HEK293 (cell line): ENCODE data around the gene GDPD5.

Source experiments
- CTCF ChIA-PET: fragments of 350-600 bp; formaldehyde crosslinking; extraction: SDS; loops from one replicate; lab custom pipeline; 2021; ENCODE audit warnings: antibody characterized with exemption; lab: Yijun Ruan, JAX
- POLR2A ChIA-PET: fragments of 300-600 bp; formaldehyde crosslinking; extraction: SDS; loops from one replicate; lab custom pipeline; 2020; ENCODE audit warnings: antibody characterized with exemption, inconsistent platforms; lab: Yijun Ruan, JAX
- H3K27ac ChIP-seq: fragments of 200-500 bp; sonication (Bioruptor generic); 2 replicates; pipeline ENCODE4 v1.5.1; 2014; ENCODE audit warnings: low read depth, low read length, control low read depth, inconsistent platforms; ENCODE audit errors: extremely low read depth
- H3K36me3 ChIP-seq, 2 experiments: fragments of 200-500 bp in 1 of 2; sonication (Bioruptor generic) in 1 of 2; 1 replicate in 1 of 2; 2 replicates in 1 of 2; pipeline ENCODE4 v1.5.1; 2014 to 2017; ENCODE audit warnings: inconsistent platforms in 2 of 2, low read length in 2 of 2; ENCODE audit not compliant: control insufficient read depth in 2 of 2, insufficient read depth in 1 of 2
- H3K4me1 ChIP-seq: fragments of 200-500 bp; sonication (Bioruptor generic); 2 replicates; pipeline ENCODE4 v1.5.1; 2014; ENCODE audit warnings: mild to moderate bottlenecking, low read length, inconsistent platforms; ENCODE audit not compliant: control insufficient read depth, insufficient read depth
- H3K4me3 ChIP-seq: 2 replicates; pipeline ENCODE4 v1.5.1; 2011; ENCODE audit warnings: low read depth, mild to moderate bottlenecking, control low read depth, low read length, moderate library complexity
- H3K9me3 ChIP-seq: fragments of 200-500 bp; sonication (Bioruptor generic); 2 replicates; pipeline ENCODE4 v1.5.1; 2014; ENCODE audit warnings: low read depth, low read length, inconsistent platforms; ENCODE audit not compliant: control insufficient read depth, insufficient read depth
- GFI1B ChIP-seq: fragments of 450-650 bp; formaldehyde crosslinking; IDR thresholded peaks from 2 replicates; pipeline ENCODE4 v1.5.1; 2016; ENCODE audit warnings: missing biosample characterization, missing genetic modification characterization
- GLIS2 ChIP-seq: fragments of 450-650 bp; formaldehyde crosslinking; IDR thresholded peaks from 2 replicates; pipeline ENCODE4 v1.5.1; 2016; ENCODE audit warnings: missing biosample characterization, missing genetic modification characterization
- HOXA7 ChIP-seq: sonication (generic); formaldehyde crosslinking; IDR thresholded peaks from 2 replicates; pipeline ENCODE4 v1.8.1; 2022; ENCODE audit warnings: missing genetic modification reagents, borderline replicate concordance
- HOXD13 ChIP-seq: sonication (generic); formaldehyde crosslinking; IDR thresholded peaks from 2 replicates; pipeline ENCODE4 v1.8.0; 2022; ENCODE audit warnings: missing genetic modification reagents, borderline replicate concordance
- KLF7 ChIP-seq: fragments of 450-650 bp; formaldehyde crosslinking; IDR thresholded peaks from 2 replicates; pipeline ENCODE4 v1.5.1; 2016; ENCODE audit warnings: missing biosample characterization, missing genetic modification characterization, borderline replicate concordance
- MZF1 ChIP-seq: fragments of 450-650 bp; formaldehyde crosslinking; IDR thresholded peaks from 2 replicates; pipeline ENCODE4 v1.5.1; 2017; ENCODE audit warnings: missing biosample characterization, missing genetic modification characterization, borderline replicate concordance
- PRDM1 ChIP-seq: fragments of 450-650 bp; formaldehyde crosslinking; IDR thresholded peaks from 2 replicates; pipeline ENCODE4; 2016; ENCODE audit warnings: missing biosample characterization, missing genetic modification characterization
- SP2 ChIP-seq: fragments of 450-650 bp; formaldehyde crosslinking; IDR thresholded peaks from 2 replicates; pipeline ENCODE4 v1.5.1; 2016; ENCODE audit warnings: missing biosample characterization, missing genetic modification characterization
- TRIM28 ChIP-seq: IDR thresholded peaks from 2 replicates; pipeline ENCODE4 v1.6.1; 2011; ENCODE audit warnings: low read length, control low read depth, borderline replicate concordance
- ZFP41 ChIP-seq: fragments of 450-650 bp; formaldehyde crosslinking; IDR thresholded peaks from 2 replicates; pipeline ENCODE4 v1.5.1; 2016; ENCODE audit warnings: missing biosample characterization, missing genetic modification characterization, borderline replicate concordance
- ZNF140 ChIP-seq: fragments of 450-650 bp; formaldehyde crosslinking; IDR thresholded peaks from 2 replicates; pipeline ENCODE4 v1.5.1; 2016; ENCODE audit warnings: missing biosample characterization, missing genetic modification characterization
- ZNF157 ChIP-seq: fragments of 450-650 bp; formaldehyde crosslinking; IDR thresholded peaks from 2 replicates; pipeline ENCODE4 v1.5.1; 2016; ENCODE audit warnings: missing biosample characterization, missing genetic modification characterization
- ZNF274 ChIP-seq, 2 experiments: fragments of 200-500 bp in 1 of 2; fragments of 450-650 bp in 1 of 2; sonication (Bioruptor generic) in 1 of 2; formaldehyde crosslinking in 1 of 2; IDR thresholded peaks; 2 replicates each; pipeline versions ENCODE4 v1.5.1 to v1.6.1; 2014 to 2016; ENCODE audit warnings: borderline replicate concordance in 1 of 2, inconsistent platforms in 1 of 2, low read length in 1 of 2, missing biosample characterization in 1 of 2, missing genetic modification characterization in 1 of 2
- ZNF398 ChIP-seq: fragments of 450-650 bp; formaldehyde crosslinking; IDR thresholded peaks from 2 replicates; pipeline ENCODE4 v1.5.1; 2017; ENCODE audit warnings: missing biosample characterization, missing genetic modification characterization
- ZNF48 ChIP-seq: fragments of 450-650 bp; formaldehyde crosslinking; IDR thresholded peaks from 2 replicates; pipeline ENCODE4 v1.5.1; 2016; ENCODE audit warnings: missing biosample characterization, missing genetic modification characterization
- ZNF558 ChIP-seq: fragments of 450-650 bp; formaldehyde crosslinking; IDR thresholded peaks from 2 replicates; pipeline ENCODE4 v1.5.1; 2016; ENCODE audit warnings: missing biosample characterization, missing genetic modification characterization
- ZNF596 ChIP-seq: fragments of 450-650 bp; IDR thresholded peaks from 2 replicates; pipeline ENCODE4 v1.5.0; 2018; ENCODE audit warnings: missing biosample characterization, mild to moderate bottlenecking, missing genetic modification characterization, moderate library complexity
- ZNF600 ChIP-seq: fragments of 450-650 bp; formaldehyde crosslinking; IDR thresholded peaks from 2 replicates; pipeline ENCODE4 v1.5.1; 2016; ENCODE audit warnings: missing biosample characterization, missing genetic modification characterization
- ZNF654 ChIP-seq: fragments of 450-650 bp; formaldehyde crosslinking; IDR thresholded peaks from 2 replicates; pipeline ENCODE4 v1.5.1; 2016; ENCODE audit warnings: low read depth, missing biosample characterization, missing genetic modification characterization
- ZNF660 ChIP-seq: fragments of 450-650 bp; IDR thresholded peaks from 2 replicates; pipeline ENCODE4 v1.5.1; 2018; ENCODE audit warnings: missing biosample characterization, mild to moderate bottlenecking, missing genetic modification characterization
- ZNF664 ChIP-seq: fragments of 450-650 bp; formaldehyde crosslinking; IDR thresholded peaks from 2 replicates; pipeline ENCODE4 v1.5.1; 2016; ENCODE audit warnings: missing biosample characterization, missing genetic modification characterization
- ZNF677 ChIP-seq: fragments of 450-650 bp; IDR thresholded peaks from 2 replicates; pipeline ENCODE4 v1.5.0; 2018; ENCODE audit warnings: missing biosample characterization, mild to moderate bottlenecking, missing genetic modification characterization, moderate library complexity
- ZNF707 ChIP-seq: fragments of 450-650 bp; formaldehyde crosslinking; IDR thresholded peaks from 2 replicates; pipeline ENCODE4 v1.5.1; 2016; ENCODE audit warnings: missing biosample characterization, missing genetic modification characterization
- ZNF837 ChIP-seq: fragments of 450-650 bp; formaldehyde crosslinking; IDR thresholded peaks from 2 replicates; pipeline ENCODE4 v1.5.1; 2016; ENCODE audit warnings: missing biosample characterization, missing genetic modification characterization
- ZSCAN16 ChIP-seq: fragments of 450-650 bp; formaldehyde crosslinking; IDR thresholded peaks from 2 replicates; pipeline ENCODE4 v1.5.1; 2016; ENCODE audit warnings: missing biosample characterization, missing genetic modification characterization
- ZXDB ChIP-seq: fragments of 450-650 bp; formaldehyde crosslinking; IDR thresholded peaks from 2 replicates; pipeline ENCODE4 v1.5.1; 2016; ENCODE audit warnings: missing biosample characterization, missing genetic modification characterization
- TF ChIP-seq, protein P1 (sequence below): fragments of 450-650 bp; formaldehyde crosslinking; IDR thresholded peaks from 2 replicates; pipeline ENCODE4 v1.5.1; 2016; ENCODE audit warnings: missing biosample characterization, missing genetic modification characterization
- TF ChIP-seq, protein P2 (sequence below): fragments of 450-650 bp; formaldehyde crosslinking; IDR thresholded peaks from 2 replicates; pipeline ENCODE4 v1.5.1; 2016; ENCODE audit warnings: missing biosample characterization, missing genetic modification characterization
- TF ChIP-seq, protein P3 (sequence below): IDR thresholded peaks from 2 replicates; pipeline ENCODE4 v1.6.1; 2011; ENCODE audit warnings: mild to moderate bottlenecking, low read depth, low read length, borderline replicate concordance

The GDPD5 gene

GRCh38 chr11:75508051-75508561, 17.6 kb downstream of the GDPD5 start:
- Histone ChIP-seq H3K4me1 (no peaks in the 10 kb centered on the region), H3K27ac (no peak overlapping the region), H3K9me3 (no peaks in the 10 kb centered on the region), H3K4me3 (no peak overlapping the region), H3K36me3 (no peaks in the 10 kb centered on the region)
- ChIA-PET CTCF (interaction anchor here (0.6 kb wide), 1 partner anchor 39 kb away, joined by 3 read pairs; no protein-coding TSS in a partner anchor), POLR2A (no interaction called here)
- no peak for TF ChIP-seq ZNF654 (tag by site-specific recombination)
- no peak for TF ChIP-seq GFI1B (tag by site-specific recombination)
- TF ChIP-seq ZNF837 (tag by site-specific recombination), result no peak
- TF ChIP-seq ZNF600, result no peak
- TF ChIP-seq ZNF664 (tag by site-specific recombination), result no peak
- TF ChIP-seq SP2, result no peak
- no peak for TF ChIP-seq ZNF140
- TF ChIP-seq, protein P1, sequence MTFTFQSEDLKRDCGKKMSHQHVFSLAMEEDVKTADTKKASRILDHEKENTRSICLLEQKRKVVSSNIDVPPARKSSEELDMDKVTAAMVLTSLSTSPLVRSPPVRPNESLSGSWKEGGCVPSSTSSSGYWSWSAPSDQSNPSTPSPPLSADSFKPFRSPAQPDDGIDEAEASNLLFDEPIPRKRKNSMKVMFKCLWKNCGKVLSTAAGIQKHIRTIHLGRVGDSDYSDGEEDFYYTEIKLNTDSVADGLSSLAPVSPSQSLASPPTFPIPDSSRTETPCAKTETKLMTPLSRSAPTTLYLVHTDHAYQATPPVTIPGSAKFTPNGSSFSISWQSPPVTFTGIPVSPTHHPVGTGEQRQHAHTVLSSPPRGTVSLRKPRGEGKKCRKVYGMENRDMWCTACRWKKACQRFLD (tag by site-specific recombination), result no peak
- no peak for TF ChIP-seq PRDM1 (tag by site-specific recombination)
- TF ChIP-seq ZFP41 (tag by site-specific recombination), result no peak
- no peak for TF ChIP-seq ZNF157
- no peak for TF ChIP-seq ZSCAN16 (tag by site-specific recombination)
- no peak for TF ChIP-seq ZNF660

DNA sequence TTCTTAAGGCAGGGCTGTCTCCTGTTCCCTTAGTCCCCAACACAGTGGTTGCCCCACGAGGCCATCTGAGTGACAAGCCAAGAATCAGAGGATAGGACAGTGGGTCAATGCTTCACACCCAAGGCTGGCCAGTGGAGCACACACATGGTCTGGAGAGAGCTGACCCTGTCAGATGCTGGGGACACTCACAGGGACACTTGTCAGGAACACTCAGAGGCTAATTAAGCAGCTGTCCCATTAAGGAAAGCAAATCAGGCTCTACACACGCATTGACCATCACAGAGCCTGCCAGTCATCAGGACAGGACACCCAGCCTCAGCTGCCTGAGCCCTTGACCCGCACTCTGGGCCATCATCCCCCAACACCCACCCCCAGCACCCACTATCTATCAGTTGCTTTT, 18.2 kb downstream of the GDPD5 start:
- no peaks in the 10 kb centered on the region for H3K9me3 ChIP-seq
- ChIA-PET POLR2A (no interaction called here), CTCF (no interaction called here)

More for the DNA sequence above, 18.2 kb downstream of the GDPD5 start:
- H3K27ac ChIP-seq, result no peak overlapping the region
- H3K4me3 ChIP-seq, result no peak overlapping the region
- no peak for TF ChIP-seq ZNF677 (tag by site-specific recombination)
- no peak for TF ChIP-seq HOXA7 (CRISPR knock-in tag)
- TF ChIP-seq ZNF398 (tag by site-specific recombination), result no peak
- TF ChIP-seq GLIS2 (tag by site-specific recombination), result no peak
- TF ChIP-seq, protein P1 (tag by site-specific recombination), result no peak
- no peak for TF ChIP-seq ZNF596 (tag by site-specific recombination)
- TF ChIP-seq, protein P2, sequence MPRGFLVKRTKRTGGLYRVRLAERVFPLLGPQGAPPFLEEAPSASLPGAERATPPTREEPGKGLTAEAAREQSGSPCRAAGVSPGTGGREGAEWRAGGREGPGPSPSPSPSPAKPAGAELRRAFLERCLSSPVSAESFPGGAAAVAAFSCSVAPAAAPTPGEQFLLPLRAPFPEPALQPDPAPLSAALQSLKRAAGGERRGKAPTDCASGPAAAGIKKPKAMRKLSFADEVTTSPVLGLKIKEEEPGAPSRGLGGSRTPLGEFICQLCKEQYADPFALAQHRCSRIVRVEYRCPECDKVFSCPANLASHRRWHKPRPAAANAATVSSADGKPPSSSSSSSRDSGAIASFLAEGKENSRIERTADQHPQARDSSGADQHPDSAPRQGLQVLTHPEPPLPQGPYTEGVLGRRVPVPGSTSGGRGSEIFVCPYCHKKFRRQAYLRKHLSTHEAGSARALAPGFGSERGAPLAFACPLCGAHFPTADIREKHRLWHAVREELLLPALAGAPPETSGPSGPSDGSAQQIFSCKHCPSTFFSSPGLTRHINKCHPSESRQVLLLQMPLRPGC, result no peak
- no peak for TF ChIP-seq ZNF707 (tag by site-specific recombination)
- TF ChIP-seq MZF1 (tag by site-specific recombination), result no peak
- no peak for TF ChIP-seq TRIM28
- no peak for TF ChIP-seq ZXDB (tag by site-specific recombination)
- TF ChIP-seq KLF7 (tag by site-specific recombination), result no peak
- TF ChIP-seq, protein P3, sequence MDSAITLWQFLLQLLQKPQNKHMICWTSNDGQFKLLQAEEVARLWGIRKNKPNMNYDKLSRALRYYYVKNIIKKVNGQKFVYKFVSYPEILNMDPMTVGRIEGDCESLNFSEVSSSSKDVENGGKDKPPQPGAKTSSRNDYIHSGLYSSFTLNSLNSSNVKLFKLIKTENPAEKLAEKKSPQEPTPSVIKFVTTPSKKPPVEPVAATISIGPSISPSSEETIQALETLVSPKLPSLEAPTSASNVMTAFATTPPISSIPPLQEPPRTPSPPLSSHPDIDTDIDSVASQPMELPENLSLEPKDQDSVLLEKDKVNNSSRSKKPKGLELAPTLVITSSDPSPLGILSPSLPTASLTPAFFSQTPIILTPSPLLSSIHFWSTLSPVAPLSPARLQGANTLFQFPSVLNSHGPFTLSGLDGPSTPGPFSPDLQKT, result no peak
- no peak for TF ChIP-seq ZNF558
- TF ChIP-seq HOXD13 (CRISPR knock-in tag), result no peak
- TF ChIP-seq ZNF274 (IDR thresholded peaks at IDR 0.05; ENCODE audit: low read length), result no peak
- TF ChIP-seq ZNF274 (tag by site-specific recombination; IDR thresholded peaks at IDR 0.05; ENCODE audit: borderline replicate concordance), result no peak
- no peak for TF ChIP-seq ZNF48 (tag by site-specific recombination)
- TF ChIP-seq, all 188 proteins: peak for 0
- H3K36me3 ChIP-seq, result no peaks in the 10 kb centered on the region
- no peaks in the 10 kb centered on the region for H3K4me1 ChIP-seq
